Subcutaneous adipose tissue (tissue), 4 donors: ENCODE results near the gene UBTD2. TPM values are rescaled to one million over a fixed set of nuclear protein-coding genes. Genes with fewer than 3 reads are reported as not detected.

Experiments
- total RNA-seq, 4 donors: library from RNA; depleted of rRNA; stranded (reverse); fragments of >200 nt; gene quantifications; one replicate each; pipeline ENCODE4 v1.1.0, GENCODE V29; 2016
- TF ChIP-seq, protein P1 (sequence below): fragments of 450-650 bp; IDR thresholded peaks from one replicate; pipeline ENCODE4 v1.5.1; 2016; ENCODE audit warnings: low read depth, mild to moderate bottlenecking, control low read depth, antibody characterized with exemption, moderate library complexity

Gene UBTD2
- total RNA-seq, 4 donors from 2014 or later, result 13.8 to 26.9 (median 21.8) TPM

DNA sequence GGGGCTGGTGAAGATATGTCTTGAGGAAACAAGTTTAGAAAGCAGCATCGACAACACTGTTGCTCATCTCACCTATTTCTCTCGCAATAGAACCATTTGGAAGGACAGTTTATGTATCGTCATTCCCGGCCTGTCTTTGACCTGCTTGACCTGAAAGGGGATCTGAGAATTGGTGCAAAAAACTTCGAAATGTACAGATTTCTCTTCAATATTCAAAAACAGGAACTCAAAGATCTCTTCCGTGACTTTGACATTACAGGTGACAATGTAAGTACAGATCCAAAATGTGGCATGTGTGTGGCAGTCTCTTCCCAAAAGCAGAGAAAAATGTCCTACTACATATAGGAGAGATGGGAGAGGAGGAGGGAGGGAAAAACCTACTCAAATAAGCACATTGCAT lies 83.1 kb downstream of the UBTD2 start:
- TF ChIP-seq, protein P1, sequence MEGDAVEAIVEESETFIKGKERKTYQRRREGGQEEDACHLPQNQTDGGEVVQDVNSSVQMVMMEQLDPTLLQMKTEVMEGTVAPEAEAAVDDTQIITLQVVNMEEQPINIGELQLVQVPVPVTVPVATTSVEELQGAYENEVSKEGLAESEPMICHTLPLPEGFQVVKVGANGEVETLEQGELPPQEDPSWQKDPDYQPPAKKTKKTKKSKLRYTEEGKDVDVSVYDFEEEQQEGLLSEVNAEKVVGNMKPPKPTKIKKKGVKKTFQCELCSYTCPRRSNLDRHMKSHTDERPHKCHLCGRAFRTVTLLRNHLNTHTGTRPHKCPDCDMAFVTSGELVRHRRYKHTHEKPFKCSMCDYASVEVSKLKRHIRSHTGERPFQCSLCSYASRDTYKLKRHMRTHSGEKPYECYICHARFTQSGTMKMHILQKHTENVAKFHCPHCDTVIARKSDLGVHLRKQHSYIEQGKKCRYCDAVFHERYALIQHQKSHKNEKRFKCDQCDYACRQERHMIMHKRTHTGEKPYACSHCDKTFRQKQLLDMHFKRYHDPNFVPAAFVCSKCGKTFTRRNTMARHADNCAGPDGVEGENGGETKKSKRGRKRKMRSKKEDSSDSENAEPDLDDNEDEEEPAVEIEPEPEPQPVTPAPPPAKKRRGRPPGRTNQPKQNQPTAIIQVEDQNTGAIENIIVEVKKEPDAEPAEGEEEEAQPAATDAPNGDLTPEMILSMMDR, result no peak

- TF ChIP-seq, protein P1, result no peak
Measured at GRCh38 chr5:172199446-172199845, 84.1 kb downstream of the UBTD2 start.

DNA sequence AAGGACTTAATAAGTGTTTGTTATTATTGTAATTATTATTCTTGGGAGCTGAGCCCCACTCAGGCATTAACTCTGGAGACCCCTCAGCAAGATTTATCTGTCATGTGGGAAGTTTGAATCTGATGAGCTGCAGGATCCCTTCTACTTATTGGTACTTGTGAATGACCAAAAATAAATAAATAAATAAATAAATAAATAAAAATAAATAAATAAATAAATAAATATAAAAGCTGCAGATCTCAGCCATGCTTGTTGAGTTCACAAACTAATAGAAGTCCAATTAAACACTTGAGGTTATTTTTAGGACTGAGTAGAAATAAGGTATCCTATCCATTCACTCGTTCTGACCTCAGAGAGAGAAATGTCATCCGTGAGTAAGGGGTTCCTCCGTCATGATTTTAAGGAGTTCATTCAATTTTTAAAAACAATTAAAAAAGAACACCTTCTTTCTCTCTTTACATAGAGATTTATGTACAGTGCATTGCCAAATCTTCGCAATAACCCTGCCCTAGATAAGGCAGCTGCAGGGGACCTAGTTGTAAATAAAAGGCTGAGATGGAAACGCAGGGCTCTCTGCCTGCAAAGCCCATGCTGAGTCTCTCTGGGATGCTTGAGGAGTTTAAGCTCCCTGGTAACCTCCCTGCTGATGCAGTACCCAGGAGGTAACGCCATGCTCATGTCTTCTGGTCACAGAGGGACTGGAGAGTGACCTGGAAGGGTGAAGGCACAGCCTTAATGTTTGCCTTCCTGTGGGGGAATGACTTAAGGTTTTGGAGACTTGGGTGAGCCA lies 88.4 kb downstream of the UBTD2 start:
- TF ChIP-seq, protein P1, result no peak

GRCh38 chr5:172193872-172194271 lies 89.7 kb downstream of the UBTD2 start, which contains the start of gene EFCAB9:
Gene EFCAB9 (plus strand): TSS chr5:172194172. CDS start chr5:172194173, 1 bp downstream.
- TF ChIP-seq, protein P1, result no peak

- TF ChIP-seq, protein P1, result no peak
Measured at GRCh38 chr5:172189693-172190296, 93.8 kb downstream of the UBTD2 start.

DNA sequence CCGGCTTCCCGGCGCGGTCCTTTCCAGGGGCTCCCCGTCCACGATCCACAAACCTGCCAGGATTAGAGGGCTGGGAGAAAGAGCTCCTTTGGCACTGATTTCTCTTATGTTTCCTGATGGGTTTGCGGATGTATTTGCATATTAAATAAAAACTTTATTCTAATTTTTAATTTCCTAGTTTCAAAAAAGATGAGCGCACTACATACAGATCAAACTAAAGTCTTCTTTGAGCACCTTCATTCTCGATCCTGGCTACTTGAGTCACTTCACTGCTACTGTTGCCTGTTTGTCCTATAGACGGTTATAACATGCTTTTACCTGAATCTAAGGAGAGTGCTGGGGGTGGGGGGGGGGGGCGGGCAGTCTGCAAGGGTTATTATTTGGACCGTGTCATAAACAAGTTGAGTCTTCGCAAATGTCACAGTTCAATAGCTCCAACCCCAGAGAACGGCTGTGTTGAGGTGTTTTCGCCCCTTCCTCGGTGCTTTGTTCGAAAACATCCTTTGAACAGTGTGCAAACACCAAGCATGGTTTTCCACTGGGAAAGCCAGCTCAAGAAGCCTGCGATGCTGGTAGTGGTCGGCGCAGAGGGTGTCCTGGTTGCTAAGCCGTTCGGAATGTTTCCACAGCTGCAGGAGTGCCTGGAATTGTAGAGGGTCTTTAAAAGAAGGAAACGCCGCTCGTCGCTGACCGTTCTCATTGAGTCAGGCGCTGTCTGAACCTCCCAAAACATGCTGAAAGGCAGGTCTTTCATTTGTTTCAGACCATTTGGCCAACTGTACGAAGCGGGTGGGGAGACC lies 94.5 kb downstream of the UBTD2 start:
- TF ChIP-seq, protein P1, result no peak
